Inflammatory macrophage treated with lipopolysaccharide for 1 hour (primary cell): ENCODE measurements around the gene MS4A15.
"Not testable (repeated sequence)": the region's sequence is repeated elsewhere in the genome, so short reads cannot be mapped to it uniquely, and the experiment has no call there.

Experiments
- DNase-seq, 2 donors: peaks; one replicate each; pipeline ENCODE4 v3.0.0-alpha.2; 2020 to 2022

The MS4A15 gene

GRCh38 chr11:60756307-60757032 is at the start of gene MS4A15:
MS4A15 (plus strand) TSS chr11:60756867; CDS start chr11:60763734, 6,867 bp downstream.
- DNase-seq, result no peak

GRCh38 chr11:60706931-60707330 is 49.7 kb upstream of the MS4A15 start:
- DNase-seq, result no peak

- DNase-seq, result no peak
These were observed 46.2 kb upstream of the MS4A15 start for GRCh38 chr11:60710482-60710881.

GRCh38 chr11:60711276-60711675 is 45.4 kb upstream of the MS4A15 start:
- no peak for DNase-seq

- not testable (repeated sequence) for DNase-seq
These were observed 43.2 kb upstream of the MS4A15 start for GRCh38 chr11:60713423-60713822.

GRCh38 chr11:60717956-60718355 is 38.7 kb upstream of the MS4A15 start:
- no peak for DNase-seq

GRCh38 chr11:60718524-60719316 is 37.9 kb upstream of the MS4A15 start:
- DNase-seq, result no peak

GRCh38 chr11:60719391-60719790 is 37.3 kb upstream of the MS4A15 start:
- DNase-seq, result no peak

GRCh38 chr11:60720460-60720859 is 36.2 kb upstream of the MS4A15 start:
- no peak for DNase-seq

- DNase-seq, result no peak
These were observed 32.2 kb upstream of the MS4A15 start, which contains the start of gene MS4A18 for GRCh38 chr11:60724420-60724819. MS4A18 (plus strand) TSS chr11:60724720.

- DNase-seq, result no peak
These were observed 31.1 kb upstream of the MS4A15 start for GRCh38 chr11:60725592-60725991.

GRCh38 chr11:60731586-60731985 is 25.1 kb upstream of the MS4A15 start:
- no peak for DNase-seq

- no peak for DNase-seq
These were observed 22.4 kb upstream of the MS4A15 start for GRCh38 chr11:60734279-60734678.

GRCh38 chr11:60739114-60739513 is 17.6 kb upstream of the MS4A15 start:
- DNase-seq, result no peak

- no peak for DNase-seq
These were observed 16.1 kb upstream of the MS4A15 start for GRCh38 chr11:60740573-60740972.

GRCh38 chr11:60741421-60741820 is 15.2 kb upstream of the MS4A15 start:
- DNase-seq, result no peak

- DNase-seq, result no peak
These were observed 13.6 kb upstream of the MS4A15 start for GRCh38 chr11:60743058-60743457.

GRCh38 chr11:60744114-60744513 is 12.6 kb upstream of the MS4A15 start:
- no peak for DNase-seq

GRCh38 chr11:60747359-60747873 is 9.3 kb upstream of the MS4A15 start:
- no peak for DNase-seq

- no peak for DNase-seq
These were observed 8.4 kb upstream of the MS4A15 start for GRCh38 chr11:60748225-60748624.

- no peak for DNase-seq
These were observed 7.8 kb upstream of the MS4A15 start for GRCh38 chr11:60748821-60749220.

GRCh38 chr11:60750911-60751310 is 5.8 kb upstream of the MS4A15 start:
- DNase-seq, result no peak

GRCh38 chr11:60753309-60753708 is 3.4 kb upstream of the MS4A15 start:
- no peak for DNase-seq

GRCh38 chr11:60754887-60755286 is 1.8 kb upstream of the MS4A15 start:
- no peak for DNase-seq
